Measurements from ENCODE around the gene VLDLR.

VLDLR gene

GRCh38 chr9:2674141-2674824 is 52.7 kb downstream of the VLDLR start:
- Histone ChIP-seq H3K9me3 (ENCODE audit: insufficient read depth, low read depth, low read length) (no peaks in the 10 kb centered on the region), H3K4me1 (ENCODE audit: insufficient read depth, low read length) (peaks cover 10% of the 10 kb centered on the region), H3K27ac (ENCODE audit: low read length) (no peak overlapping the region), H3K4me3 (ENCODE audit: low read length) (no peak overlapping the region), H3K27me3 (ENCODE audit: insufficient read depth, low read length) (no peaks in the 10 kb centered on the region), H3K9ac (ENCODE audit: low read depth, low read length) (no peak overlapping the region), H3K36me3 (ENCODE audit: insufficient read depth, low read depth, low read length) (no peaks in the 10 kb centered on the region)

GRCh38 chr9:2675834-2676233 is 54.2 kb downstream of the VLDLR start:
- no peaks in the 10 kb centered on the region for H3K27me3 ChIP-seq (ENCODE audit: insufficient read depth, low read length)
- no peak overlapping the region for H3K9ac ChIP-seq (ENCODE audit: low read depth, low read length)
- no peak overlapping the region for H3K27ac ChIP-seq (ENCODE audit: low read length)
- H3K4me3 ChIP-seq (ENCODE audit: low read length), result no peak overlapping the region
- H3K9me3 ChIP-seq (ENCODE audit: insufficient read depth, low read depth, low read length), result no peaks in the 10 kb centered on the region
- no peaks in the 10 kb centered on the region for H3K36me3 ChIP-seq (ENCODE audit: insufficient read depth, low read depth, low read length)
- peaks cover 10% of the 10 kb centered on the region for H3K4me1 ChIP-seq (ENCODE audit: insufficient read depth, low read length)

- Histone ChIP-seq H3K4me3 (ENCODE audit: low read length) (no peak overlapping the region), H3K9me3 (ENCODE audit: insufficient read depth, low read depth, low read length) (no peaks in the 10 kb centered on the region), H3K36me3 (ENCODE audit: insufficient read depth, low read depth, low read length) (no peaks in the 10 kb centered on the region), H3K27me3 (ENCODE audit: insufficient read depth, low read length) (no peaks in the 10 kb centered on the region), H3K9ac (ENCODE audit: low read depth, low read length) (no peak overlapping the region), H3K27ac (ENCODE audit: low read length) (no peak overlapping the region), H3K4me1 (ENCODE audit: insufficient read depth, low read length) (peaks cover 10% of the 10 kb centered on the region)
Observed at GRCh38 chr9:2676466-2676865, 54.9 kb downstream of the VLDLR start.

GRCh38 chr9:2677915-2678889 is 56.6 kb downstream of the VLDLR start:
- H3K4me1 ChIP-seq (ENCODE audit: insufficient read depth, low read length), result peaks cover 10% of the 10 kb centered on the region
- H3K9ac ChIP-seq (ENCODE audit: low read depth, low read length), result no peak overlapping the region
- no peaks in the 10 kb centered on the region for H3K9me3 ChIP-seq (ENCODE audit: insufficient read depth, low read depth, low read length)
- H3K27ac ChIP-seq (ENCODE audit: low read length), result no peak overlapping the region
- H3K27me3 ChIP-seq (ENCODE audit: insufficient read depth, low read length), result no peaks in the 10 kb centered on the region
- no peak overlapping the region for H3K4me3 ChIP-seq (ENCODE audit: low read length)
- no peaks in the 10 kb centered on the region for H3K36me3 ChIP-seq (ENCODE audit: insufficient read depth, low read depth, low read length)

GRCh38 chr9:2679011-2679410 is 57.4 kb downstream of the VLDLR start:
- Histone ChIP-seq H3K9ac (ENCODE audit: low read depth, low read length) (no peak overlapping the region), H3K36me3 (ENCODE audit: insufficient read depth, low read depth, low read length) (no peaks in the 10 kb centered on the region), H3K27me3 (ENCODE audit: insufficient read depth, low read length) (no peaks in the 10 kb centered on the region), H3K4me3 (ENCODE audit: low read length) (no peak overlapping the region), H3K4me1 (ENCODE audit: insufficient read depth, low read length) (peaks cover 10% of the 10 kb centered on the region), H3K9me3 (ENCODE audit: insufficient read depth, low read depth, low read length) (no peaks in the 10 kb centered on the region), H3K27ac (ENCODE audit: low read length) (no peak overlapping the region)

- H3K4me3 ChIP-seq (ENCODE audit: low read length), result no peak overlapping the region
- H3K9ac ChIP-seq (ENCODE audit: low read depth, low read length), result no peak overlapping the region
- no peaks in the 10 kb centered on the region for H3K36me3 ChIP-seq (ENCODE audit: insufficient read depth, low read depth, low read length)
- H3K27ac ChIP-seq (ENCODE audit: low read length), result no peak overlapping the region
- H3K4me1 ChIP-seq (ENCODE audit: insufficient read depth, low read length), result peaks cover 10% of the 10 kb centered on the region
- H3K27me3 ChIP-seq (ENCODE audit: insufficient read depth, low read length), result no peaks in the 10 kb centered on the region
- H3K9me3 ChIP-seq (ENCODE audit: insufficient read depth, low read depth, low read length), result no peaks in the 10 kb centered on the region
Observed at GRCh38 chr9:2681981-2682380, 60.4 kb downstream of the VLDLR start.

GRCh38 chr9:2686911-2687310 is 65.3 kb downstream of the VLDLR start:
- H3K4me1 ChIP-seq (ENCODE audit: insufficient read depth, low read length), result no peaks in the 10 kb centered on the region
- no peak overlapping the region for H3K9ac ChIP-seq (ENCODE audit: low read depth, low read length)
- H3K4me3 ChIP-seq (ENCODE audit: low read length), result no peak overlapping the region
- no peaks in the 10 kb centered on the region for H3K36me3 ChIP-seq (ENCODE audit: insufficient read depth, low read depth, low read length)
- H3K27me3 ChIP-seq (ENCODE audit: insufficient read depth, low read length), result no peaks in the 10 kb centered on the region
- no peak overlapping the region for H3K27ac ChIP-seq (ENCODE audit: low read length)
- no peaks in the 10 kb centered on the region for H3K9me3 ChIP-seq (ENCODE audit: insufficient read depth, low read depth, low read length)

GRCh38 chr9:2688636-2689035 is 67.0 kb downstream of the VLDLR start:
- no peaks in the 10 kb centered on the region for H3K4me1 ChIP-seq (ENCODE audit: insufficient read depth, low read length)
- no peak overlapping the region for H3K4me3 ChIP-seq (ENCODE audit: low read length)
- no peaks in the 10 kb centered on the region for H3K9me3 ChIP-seq (ENCODE audit: insufficient read depth, low read depth, low read length)
- no peak overlapping the region for H3K9ac ChIP-seq (ENCODE audit: low read depth, low read length)
- H3K36me3 ChIP-seq (ENCODE audit: insufficient read depth, low read depth, low read length), result no peaks in the 10 kb centered on the region
- no peaks in the 10 kb centered on the region for H3K27me3 ChIP-seq (ENCODE audit: insufficient read depth, low read length)
- H3K27ac ChIP-seq (ENCODE audit: low read length), result no peak overlapping the region

GRCh38 chr9:2691212-2691611 is 69.6 kb downstream of the VLDLR start:
- Histone ChIP-seq H3K4me3 (ENCODE audit: low read length) (no peak overlapping the region), H3K27me3 (ENCODE audit: insufficient read depth, low read length) (no peaks in the 10 kb centered on the region), H3K4me1 (ENCODE audit: insufficient read depth, low read length) (no peaks in the 10 kb centered on the region), H3K36me3 (ENCODE audit: insufficient read depth, low read depth, low read length) (no peaks in the 10 kb centered on the region), H3K9me3 (ENCODE audit: insufficient read depth, low read depth, low read length) (no peaks in the 10 kb centered on the region), H3K27ac (ENCODE audit: low read length) (no peak overlapping the region), H3K9ac (ENCODE audit: low read depth, low read length) (no peak overlapping the region)

GRCh38 chr9:2691626-2692025 is 70.0 kb downstream of the VLDLR start:
- H3K4me1 ChIP-seq (ENCODE audit: insufficient read depth, low read length), result no peaks in the 10 kb centered on the region
- no peak overlapping the region for H3K27ac ChIP-seq (ENCODE audit: low read length)
- no peak overlapping the region for H3K9ac ChIP-seq (ENCODE audit: low read depth, low read length)
- no peaks in the 10 kb centered on the region for H3K27me3 ChIP-seq (ENCODE audit: insufficient read depth, low read length)
- no peaks in the 10 kb centered on the region for H3K9me3 ChIP-seq (ENCODE audit: insufficient read depth, low read depth, low read length)
- H3K4me3 ChIP-seq (ENCODE audit: low read length), result no peak overlapping the region
- no peaks in the 10 kb centered on the region for H3K36me3 ChIP-seq (ENCODE audit: insufficient read depth, low read depth, low read length)

- Histone ChIP-seq H3K27ac (ENCODE audit: low read length) (no peak overlapping the region), H3K9me3 (ENCODE audit: insufficient read depth, low read depth, low read length) (no peaks in the 10 kb centered on the region), H3K4me3 (ENCODE audit: low read length) (no peak overlapping the region), H3K36me3 (ENCODE audit: insufficient read depth, low read depth, low read length) (no peaks in the 10 kb centered on the region), H3K9ac (ENCODE audit: low read depth, low read length) (no peak overlapping the region), H3K27me3 (ENCODE audit: insufficient read depth, low read length) (no peaks in the 10 kb centered on the region), H3K4me1 (ENCODE audit: insufficient read depth, low read length) (no peaks in the 10 kb centered on the region)
Observed at GRCh38 chr9:2693056-2693455, 71.5 kb downstream of the VLDLR start.

GRCh38 chr9:2697492-2697891 is 75.9 kb downstream of the VLDLR start:
- Histone ChIP-seq H3K36me3 (ENCODE audit: insufficient read depth, low read depth, low read length) (no peaks in the 10 kb centered on the region), H3K27me3 (ENCODE audit: insufficient read depth, low read length) (no peaks in the 10 kb centered on the region), H3K27ac (ENCODE audit: low read length) (no peak overlapping the region), H3K9me3 (ENCODE audit: insufficient read depth, low read depth, low read length) (no peaks in the 10 kb centered on the region), H3K4me1 (ENCODE audit: insufficient read depth, low read length) (peaks cover 26% of the 10 kb centered on the region), H3K4me3 (ENCODE audit: low read length) (no peak overlapping the region), H3K9ac (ENCODE audit: low read depth, low read length) (no peak overlapping the region)
